ENCODE data around the gene MRPL3.

GRCh38 chr3:131537531-131537930 lies 34.8 kb upstream of the MRPL3 start:
- no peak for TF ChIP-seq POLR2A (IDR thresholded peaks at IDR 0.05; ENCODE audit: low read depth, low read length)
- TF ChIP-seq POLR2AphosphoS5 (IDR thresholded peaks at IDR 0.05; ENCODE audit: insufficient read depth, low read depth, low read length), result no peak
